NK-92 treated with Interleukin-12 subunit alpha and Interleukin-12 subunit beta, amount 100 ng/mL, for 24 hours (cell line): ENCODE results near the gene TMEM60.
A peak's percentile ranks its signal among the peaks of the same experiment; 100 is the strongest.

Source experiments
- DNase-seq: peaks from one replicate; lab custom pipeline; 2025; lab: John Stamatoyannopoulos, UW

Gene TMEM60

GRCh38 chr7:77770316-77770715 lies 27.9 kb downstream of the TMEM60 start:
- DNase-seq, result no peak

- DNase-seq, result no peak
Observed at GRCh38 chr7:77766801-77767605, 31.2 kb downstream of the TMEM60 start.

GRCh38 chr7:77765906-77766800 lies 32.1 kb downstream of the TMEM60 start:
- no peak for DNase-seq

- DNase-seq, result no peak
Observed at GRCh38 chr7:77765481-77765880, 32.8 kb downstream of the TMEM60 start.

GRCh38 chr7:77760809-77761453 lies 37.3 kb downstream of the TMEM60 start:
- DNase-seq, result no peak

- DNase-seq, result peak; percentile 10
Observed at GRCh38 chr7:77759294-77759889, 38.8 kb downstream of the TMEM60 start.

GRCh38 chr7:77757589-77757988 lies 40.6 kb downstream of the TMEM60 start:
- DNase-seq, result no peak

- DNase-seq, result no peak
Observed at GRCh38 chr7:77753173-77753572, 45.1 kb downstream of the TMEM60 start.

- no peak for DNase-seq
Observed at GRCh38 chr7:77752016-77752415, 46.2 kb downstream of the TMEM60 start.

GRCh38 chr7:77747718-77748117 lies 50.5 kb downstream of the TMEM60 start:
- no peak for DNase-seq

- no peak for DNase-seq
Observed at GRCh38 chr7:77747178-77747577, 51.1 kb downstream of the TMEM60 start.

- DNase-seq, result no peak
Observed at GRCh38 chr7:77746824-77747165, 51.4 kb downstream of the TMEM60 start.

- DNase-seq, result no peak
Observed at GRCh38 chr7:77746164-77746823, 51.9 kb downstream of the TMEM60 start.

GRCh38 chr7:77745746-77746145 lies 52.5 kb downstream of the TMEM60 start:
- no peak for DNase-seq
